IMR-90 (cell line): ENCODE measurements around the gene TFAP2A. TPM values are rescaled to one million over a fixed set of nuclear protein-coding genes. Genes with fewer than 3 reads are reported as not detected.
A peak's percentile ranks its signal among the peaks of the same experiment; 100 is the strongest.

Source experiments
- ATAC-seq: fragments of 200-7000 bp; cut with Tn5 transposase; 2 replicates; pipeline ENCODE4 v1.9.1; 2020; ENCODE audit warnings: low read depth, mild to moderate bottlenecking, moderate library complexity
- BruUV-seq: library from RNA; stranded (reverse); fragments of 400-500 nt; replicated peaks from 2 replicates; lab custom pipeline; 2021; lab: Mats Ljungman, UMichigan
- CTCF ChIA-PET: fragments of 300-600 bp; formaldehyde crosslinking; extraction: SDS; loops from one replicate; lab custom pipeline; 2021; ENCODE audit warnings: antibody characterized with exemption; lab: Yijun Ruan, JAX
- POLR2A ChIA-PET: fragments of 300-600 bp; sonication (Branson Sonifier 250); formaldehyde crosslinking; loops from one replicate; lab custom pipeline; 2022; ENCODE audit warnings: antibody characterized with exemption; ENCODE audit not compliant: unreplicated experiment; lab: Charles Lee
- DNase-seq: peaks from one replicate; pipeline ENCODE4 v3.0.0; 2013
- H2AFZ ChIP-seq: replicated peaks from 2 replicates; pipeline ENCODE3; 2013; ENCODE audit warnings: low read length, mild to moderate bottlenecking; ENCODE audit not compliant: poor library complexity
- H2AK5ac ChIP-seq: 2 replicates; pipeline ENCODE4 v1.6.1; 2013; ENCODE audit warnings: low read depth, low read length, inconsistent platforms
- H2AK9ac ChIP-seq: replicated peaks from 2 replicates; pipeline ENCODE3; 2013; ENCODE audit warnings: mild to moderate bottlenecking, low read depth, low read length, moderate library complexity; ENCODE audit not compliant: poor library complexity
- H2BK120ac ChIP-seq: 2 replicates; pipeline ENCODE4 v1.6.1; 2013; ENCODE audit warnings: low read depth, low read length, inconsistent platforms
- H2BK15ac ChIP-seq: 3 replicates; pipeline ENCODE4 v1.6.1; 2013; ENCODE audit warnings: low read depth, low read length, inconsistent platforms
- H2BK20ac ChIP-seq: 2 replicates; pipeline ENCODE4 v1.6.1; 2013; ENCODE audit warnings: low read depth, mild to moderate bottlenecking, inconsistent platforms, low read length, moderate library complexity
- H2BK5ac ChIP-seq: 2 replicates; pipeline ENCODE4 v1.6.1; 2013; ENCODE audit warnings: mild to moderate bottlenecking, low read depth, low read length, inconsistent platforms; ENCODE audit not compliant: poor library complexity, severe bottlenecking
- H3K14ac ChIP-seq: replicated peaks from 2 replicates; pipeline ENCODE4 v1.6.1; 2013; ENCODE audit warnings: low read depth, low read length, inconsistent platforms
- H3K18ac ChIP-seq: 2 replicates; pipeline ENCODE4 v1.6.1; 2013; ENCODE audit warnings: low read depth, low read length, control low read depth
- H3K23ac ChIP-seq: 2 replicates; pipeline ENCODE4 v1.6.1; 2013; ENCODE audit warnings: low read depth, low read length, inconsistent platforms
- H3K27ac ChIP-seq: 2 replicates; pipeline ENCODE4 v1.5.1; 2013; ENCODE audit warnings: mild to moderate bottlenecking, control low read depth, low read length; ENCODE audit not compliant: insufficient read depth
- H3K27me3 ChIP-seq: 2 replicates; pipeline ENCODE4 v1.6.1; 2013; ENCODE audit warnings: low read length; ENCODE audit not compliant: control insufficient read depth, insufficient read depth
- H3K36me3 ChIP-seq: 2 replicates; pipeline ENCODE4 v1.6.1; 2013; ENCODE audit warnings: low read length, mixed read lengths; ENCODE audit not compliant: control insufficient read depth, insufficient read depth
- H3K4ac ChIP-seq: 2 replicates; pipeline ENCODE4 v1.6.1; 2013; ENCODE audit warnings: low read depth, low read length, inconsistent platforms
- H3K4me1 ChIP-seq: 2 replicates; pipeline ENCODE4 v1.6.1; 2013; ENCODE audit warnings: low read length, mixed read lengths; ENCODE audit not compliant: control insufficient read depth, insufficient read depth
- H3K4me2 ChIP-seq: 2 replicates; pipeline ENCODE4 v1.6.1; 2013; ENCODE audit warnings: low read depth, mild to moderate bottlenecking, control low read depth, low read length, moderate library complexity
- H3K4me3 ChIP-seq: 2 replicates; pipeline ENCODE4 v1.5.1; 2013; ENCODE audit warnings: low read depth, mild to moderate bottlenecking, control low read depth, low read length, moderate library complexity; ENCODE audit not compliant: insufficient read depth
- H3K56ac ChIP-seq: 2 replicates; pipeline ENCODE4 v1.6.1; 2013; ENCODE audit warnings: low read length, inconsistent platforms; ENCODE audit not compliant: insufficient read depth; ENCODE audit errors: extremely low read depth
- H3K79me1 ChIP-seq, 2 experiments: 2 replicates each; pipeline ENCODE4 v1.6.1; 2013; ENCODE audit warnings: low read length in 2 of 2, inconsistent platforms in 1 of 2, low read depth in 1 of 2
- H3K9ac ChIP-seq: 2 replicates; pipeline ENCODE4 v1.6.1; 2013; ENCODE audit warnings: low read depth, low read length, control low read depth
- H3K9me1 ChIP-seq: 2 replicates; pipeline ENCODE4 v1.6.1; 2013; ENCODE audit warnings: low read length, inconsistent platforms; ENCODE audit not compliant: insufficient read depth
- H3K9me3 ChIP-seq: 2 replicates; pipeline ENCODE4 v1.6.1; 2013; ENCODE audit warnings: low read length; ENCODE audit not compliant: control insufficient read depth, insufficient read depth
- H4K20me1 ChIP-seq: 2 replicates; pipeline ENCODE4 v1.6.1; 2013; ENCODE audit warnings: low read length, inconsistent platforms; ENCODE audit not compliant: insufficient read depth
- H4K5ac ChIP-seq: 2 replicates; pipeline ENCODE4 v1.6.1; 2013; ENCODE audit warnings: mild to moderate bottlenecking, low read depth, low read length, control low read depth
- H4K8ac ChIP-seq, 2 experiments: 2 replicates each; pipeline ENCODE4 v1.6.1; 2013; ENCODE audit warnings: low read depth in 2 of 2, low read length in 2 of 2, control low read depth in 1 of 2, inconsistent platforms in 1 of 2
- H4K91ac ChIP-seq: 2 replicates; pipeline ENCODE4 v1.6.1; 2013; ENCODE audit warnings: low read depth, low read length, inconsistent platforms; ENCODE audit not compliant: insufficient read depth
- BHLHE40 ChIP-seq: fragments of 150-350 bp; IDR thresholded peaks from 2 replicates; pipeline ENCODE4 v1.6.1; 2016; ENCODE audit warnings: mild to moderate bottlenecking, low read depth, low read length
- CHD1 ChIP-seq: IDR thresholded peaks from 2 replicates; pipeline ENCODE4 v1.6.1; 2012; ENCODE audit warnings: low read depth, low read length, improper control_type of control experiment
- MXI1 ChIP-seq: IDR thresholded peaks from 2 replicates; pipeline ENCODE4 v1.6.1; 2012; ENCODE audit warnings: low read depth, mild to moderate bottlenecking, low read length, moderate library complexity, borderline replicate concordance
- RAD21 ChIP-seq: IDR thresholded peaks from 2 replicates; pipeline ENCODE4 v1.6.1; 2012; ENCODE audit warnings: low read length, improper control_type of control experiment
- RFX5 ChIP-seq: IDR thresholded peaks from 2 replicates; pipeline ENCODE4 v1.8.0; 2012; ENCODE audit warnings: low read depth, mild to moderate bottlenecking, low read length, moderate library complexity
- WGBS, 2 experiments: methylation state at CpG; one replicate each; pipeline versions ENCODE4 v1.1.5 to v1.1.7; 2013; ENCODE audit warnings: missing lambda C conversion rate in 2 of 2; ENCODE audit not compliant: insufficient read length in 1 of 2; ENCODE audit errors: extremely low coverage in 2 of 2; 5-methylcytosine and 5-hydroxymethylcytosine counted together
- dilution Hi-C: fragments of 300-500 bp; cut with HindIII; formaldehyde crosslinking; loops from one replicate; pipeline ENCODE4 v1.14.3; 2018; ENCODE audit warnings: low sequenced_read_pairs; ENCODE audit not compliant: unreplicated experiment
- in situ Hi-C: fragments of 300-500 bp; cut with MboI; formaldehyde crosslinking; loops from 3 replicates; pipeline ENCODE4 v1.14.3; 2019; ENCODE audit warnings: low sequenced_read_pairs, inconsistent platforms, mixed read lengths
- intact Hi-C: fragments of 100-400 bp; cut with micrococcal nuclease; formaldehyde crosslinking; loops from 2 replicates; pipeline ENCODE4 v1.10.0; 2022
- polyA plus RNA-seq, 3 experiments: library from polyadenylated mRNA; depleted of rRNA; stranded (reverse); fragments of >200 nt; gene quantifications; 2 replicates each; pipeline ENCODE4 v1.2.3, GENCODE V29; 2012; ENCODE audit warnings: low replicate concordance in 1 of 3
- total RNA-seq: library from RNA; depleted of rRNA; stranded (reverse); fragments of >200 nt; gene quantifications from 2 replicates; pipeline ENCODE4 v1.2.3, GENCODE V29; 2012

Gene TFAP2A
- total and polyA plus RNA-seq, 2 of the 4 experiments (the other 2 are of a cell fraction), result 0.72 to 7.1 TPM

GRCh38 chr6:10418862-10419748 is 4.2 kb upstream of the TFAP2A start (continued):
- no peak for TF ChIP-seq CHD1
- no peak for TF ChIP-seq RFX5

GRCh38 chr6:10418361-10418861 is 3.5 kb upstream of the TFAP2A start:
- POLR2A ChIA-PET, result no interaction called here
- H2BK15ac ChIP-seq, result no peak overlapping the region
- no peak overlapping the region; the same call in 1 of the 2 replicates for H2AK5ac ChIP-seq
- H3K9ac ChIP-seq, result no peak overlapping the region
- H3K14ac ChIP-seq, result no peak overlapping the region
- H3K79me1 ChIP-seq, result no peaks in the 10 kb centered on the region
- no peak for TF ChIP-seq RAD21
- TF ChIP-seq MXI1, result no peak
- no peak for TF ChIP-seq BHLHE40
- H3K4me1 ChIP-seq, result no peaks in the 10 kb centered on the region
- H3K4me3 ChIP-seq, result no peak overlapping the region
- no peak overlapping the region for H3K4ac ChIP-seq
- no peak overlapping the region for H4K8ac ChIP-seq
- ATAC-seq (no peak), DNase-seq (no peak)
- no peak overlapping the region for H3K27ac ChIP-seq
- no peaks in the 10 kb centered on the region for H3K36me3 ChIP-seq
- dilution Hi-C loops, result no loop called here
- H3K18ac ChIP-seq, result no peak overlapping the region
- H3K9me1 ChIP-seq, result no peaks in the 10 kb centered on the region
- CTCF ChIA-PET, result no interaction called here
- intact Hi-C loops, result loop anchor here (10.0 kb wide), 2 partner anchors 774 to 1014 kb away; no protein-coding TSS in a partner anchor
- in situ Hi-C loops, result loop anchor here (25.0 kb wide), 2 partner anchors 881 to 1981 kb away; partner anchors contain the start of gene SLC35B3
- H4K20me1 ChIP-seq, result no peaks in the 10 kb centered on the region
- no peak overlapping the region for H3K56ac ChIP-seq
- H3K4me2 ChIP-seq, result no peak overlapping the region
- H3K27me3 ChIP-seq, result peaks cover 97% of the 10 kb centered on the region
- no peak overlapping the region for H3K23ac ChIP-seq
- peak overlapping the region; percentile 80 for H2AK9ac ChIP-seq
- no peak overlapping the region for H2BK20ac ChIP-seq
- H3K9me3 ChIP-seq, result no peaks in the 10 kb centered on the region
- H4K91ac ChIP-seq, result no peak overlapping the region
- 29% methylated on average over 3 of the region's 18 CpGs; no CpG with 5 or more reads in 1 of the 2 experiments for WGBS, 2 experiments
- peak overlapping the region; percentile 0 for H2AFZ ChIP-seq
- H2BK120ac ChIP-seq, result no peak overlapping the region
- no TSS peak for BruUV-seq
- H2BK5ac ChIP-seq, result no peak overlapping the region
- no peak overlapping the region for H4K5ac ChIP-seq
